Neuronal stem cell (in vitro differentiated cells): ENCODE measurements around the gene CLSTN3.

ENCODE experiments used
- DNase-seq: peaks from one replicate; pipeline ENCODE4 v3.0.0-alpha.2; 2013; ENCODE audit warnings: low spot score
- H2AFZ ChIP-seq: one replicate; pipeline ENCODE4 v1.6.1; 2013; ENCODE audit warnings: mild to moderate bottlenecking, low read length, inconsistent platforms
- H2AK5ac ChIP-seq: 2 replicates; pipeline ENCODE4 v1.6.1; 2013; ENCODE audit warnings: low read depth, mild to moderate bottlenecking, inconsistent platforms, low read length, moderate library complexity, mixed read lengths
- H2BK120ac ChIP-seq: 2 replicates; pipeline ENCODE4 v1.6.1; 2013; ENCODE audit warnings: low read depth, mild to moderate bottlenecking, inconsistent platforms, low read length, moderate library complexity, mixed read lengths
- H2BK12ac ChIP-seq: one replicate; pipeline ENCODE4 v1.6.1; 2013; ENCODE audit warnings: low read length, inconsistent platforms
- H2BK15ac ChIP-seq: 2 replicates; pipeline ENCODE4 v1.6.1; 2013; ENCODE audit warnings: mild to moderate bottlenecking, low read length, inconsistent platforms, mixed read lengths
- H2BK5ac ChIP-seq: one replicate; pipeline ENCODE4 v1.6.1; 2013; ENCODE audit warnings: inconsistent platforms, mild to moderate bottlenecking, low read length, moderate library complexity
- H3K14ac ChIP-seq: one replicate; pipeline ENCODE4 v1.6.1; 2013; ENCODE audit warnings: low read length, inconsistent platforms
- H3K18ac ChIP-seq: 2 replicates; pipeline ENCODE4 v1.6.1; 2013; ENCODE audit warnings: low read length, inconsistent platforms
- H3K23ac ChIP-seq: 2 replicates; pipeline ENCODE4 v1.6.1; 2013; ENCODE audit warnings: low read depth, mild to moderate bottlenecking, mixed read lengths, low read length, inconsistent platforms; ENCODE audit not compliant: poor library complexity
- H3K27ac ChIP-seq: replicated peaks from 3 replicates; pipeline ENCODE4 v1.5.1; 2013; ENCODE audit warnings: low read length, inconsistent platforms
- H3K27me3 ChIP-seq, 3 experiments: 2 replicates each; pipeline ENCODE4 v1.6.1; 2013; ENCODE audit warnings: low read length in 3 of 3, mild to moderate bottlenecking in 2 of 3, inconsistent platforms in 1 of 3, low read depth in 1 of 3, mixed read lengths in 1 of 3, moderate library complexity in 1 of 3; ENCODE audit not compliant: control insufficient read depth in 3 of 3, insufficient read depth in 3 of 3
- H3K36me3 ChIP-seq, 2 donors: replicated peaks in 1 of 2; 2 replicates each; pipeline ENCODE4 v1.6.1; 2013; ENCODE audit warnings: low read length in 2 of 2; ENCODE audit not compliant: control insufficient read depth in 2 of 2, insufficient read depth in 2 of 2
- H3K4ac ChIP-seq: 2 replicates; pipeline ENCODE4 v1.6.1; 2013; ENCODE audit warnings: inconsistent platforms, mild to moderate bottlenecking, low read length, moderate library complexity
- H3K4me1 ChIP-seq, 2 donors: 1 replicate in 1 of 2; 2 replicates in 1 of 2; pipeline ENCODE4 v1.6.1; 2013; ENCODE audit warnings: low read length in 2 of 2, low read depth in 1 of 2; ENCODE audit not compliant: control insufficient read depth in 2 of 2, insufficient read depth in 1 of 2
- H3K4me2 ChIP-seq: one replicate; pipeline ENCODE4 v1.6.1; 2013; ENCODE audit warnings: mild to moderate bottlenecking, low read length, inconsistent platforms; ENCODE audit not compliant: insufficient read depth, poor library complexity, severe bottlenecking
- H3K4me3 ChIP-seq, 2 donors: 2 replicates each; pipeline ENCODE4 v1.5.1; 2013; ENCODE audit warnings: low read length in 2 of 2, mild to moderate bottlenecking in 2 of 2, inconsistent platforms in 1 of 2, moderate library complexity in 1 of 2
- H3K79me1 ChIP-seq: one replicate; pipeline ENCODE4 v1.6.1; 2013; ENCODE audit warnings: low read depth, mild to moderate bottlenecking, inconsistent platforms, low read length, moderate library complexity
- H3K9ac ChIP-seq: one replicate; pipeline ENCODE4 v1.6.1; 2013; ENCODE audit warnings: mild to moderate bottlenecking, low read depth, low read length, inconsistent platforms; ENCODE audit not compliant: poor library complexity
- H3K9me3 ChIP-seq, 2 donors: replicated peaks in 1 of 2; 2 replicates each; pipeline versions ENCODE3 to v1.6.1; 2013; ENCODE audit warnings: low read length in 2 of 2, mild to moderate bottlenecking in 2 of 2, inconsistent platforms in 1 of 2, low read depth in 1 of 2, mixed read lengths in 1 of 2, moderate library complexity in 1 of 2; ENCODE audit not compliant: control insufficient read depth in 2 of 2, insufficient read depth in 1 of 2
- H4K8ac ChIP-seq: one replicate; pipeline ENCODE4 v1.6.1; 2013; ENCODE audit warnings: low read depth, mild to moderate bottlenecking, inconsistent platforms, low read length, moderate library complexity
- H4K91ac ChIP-seq: one replicate; pipeline ENCODE4 v1.6.1; 2013; ENCODE audit warnings: low read length, low read depth, mild to moderate bottlenecking, inconsistent platforms; ENCODE audit not compliant: poor library complexity
- WGBS, 2 donors: extraction: QIAGEN DNeasy Blood & Tissue Kit; methylation state at CpG; one replicate each; pipeline ENCODE4 v1.1.7; 2013; ENCODE audit warnings: missing lambda C conversion rate in 2 of 2, mixed read lengths in 1 of 2; ENCODE audit not compliant: insufficient read length in 2 of 2, insufficient replicate concordance in 1 of 2; ENCODE audit errors: extremely low coverage in 2 of 2; 5-methylcytosine and 5-hydroxymethylcytosine counted together

Gene CLSTN3

GRCh38 chr12:7154901-7155470 is 24.8 kb downstream of the CLSTN3 start:
- peak overlapping the region; percentile 75 for H3K23ac ChIP-seq
- no peak overlapping the region for H4K91ac ChIP-seq
- no peak overlapping the region for H4K8ac ChIP-seq
- no peak overlapping the region for H3K18ac ChIP-seq
- no peak overlapping the region for H2AFZ ChIP-seq
- no peak overlapping the region for H3K4me2 ChIP-seq
- peaks cover 14 to 56% of the 10 kb centered on the region in 2 donors for H3K36me3 ChIP-seq
- no peak overlapping the region for H3K14ac ChIP-seq
- no peak overlapping the region for H3K9ac ChIP-seq
- WGBS, 2 donors = no CpG with 5 or more reads among the region's 12 CpGs
- no peak for DNase-seq
- H2AK5ac ChIP-seq = no peak overlapping the region
- no peak overlapping the region for H2BK12ac ChIP-seq
- no peak overlapping the region for H2BK120ac ChIP-seq
- no peak overlapping the region for H2BK5ac ChIP-seq
- H3K9me3 ChIP-seq = no peaks in the 10 kb centered on the region
- H3K27ac ChIP-seq = no peak overlapping the region
- H3K4me1 ChIP-seq = peaks cover 0 to 2% of the 10 kb centered on the region in 2 donors
- no peaks in the 10 kb centered on the region for H3K27me3 ChIP-seq
- H3K4ac ChIP-seq = no peak overlapping the region
- no peaks in the 10 kb centered on the region for H3K79me1 ChIP-seq
- no peak overlapping the region for H2BK15ac ChIP-seq
- H3K4me3 ChIP-seq = no peak overlapping the region

- Histone ChIP-seq H3K4me3 (no peak overlapping the region), H2BK12ac (no peak overlapping the region), H3K9me3 (no peaks in the 10 kb centered on the region), H2BK15ac (no peak overlapping the region), H3K4ac (no peak overlapping the region), H3K27ac (no peak overlapping the region), H4K8ac (no peak overlapping the region), H2BK5ac (no peak overlapping the region), H3K4me1 (peaks cover 0 to 2% of the 10 kb centered on the region in 2 donors), H3K27me3 (no peaks in the 10 kb centered on the region), H2BK120ac (no peak overlapping the region), H2AFZ (no peak overlapping the region), H3K9ac (peak overlapping the region; percentile 4), H3K18ac (no peak overlapping the region), H4K91ac (no peak overlapping the region), H3K79me1 (no peaks in the 10 kb centered on the region), H3K36me3 (peaks cover 11 to 50% of the 10 kb centered on the region in 2 donors), H3K4me2 (no peak overlapping the region), H2AK5ac (no peak overlapping the region), H3K23ac (peak overlapping the region; percentile 75), H3K14ac (no peak overlapping the region)
- WGBS, 2 donors = no CpG with 5 or more reads among the region's 8 CpGs
- DNase-seq = no peak
These were observed 25.4 kb downstream of the CLSTN3 start for GRCh38 chr12:7155471-7156034.

GRCh38 chr12:7156259-7157197 is 26.4 kb downstream of the CLSTN3 start:
- Histone ChIP-seq H4K91ac (no peak overlapping the region), H3K23ac (peak overlapping the region; percentile 58), H3K4ac (peak overlapping the region; percentile 58)

GRCh38 chr12:7157391-7157790 is 27.2 kb downstream of the CLSTN3 start:
- Histone ChIP-seq H3K4me2 (no peak overlapping the region), H4K91ac (no peak overlapping the region), H3K27me3 (peaks cover 0 to 7% (median 0%) of the 10 kb centered on the region in 3 experiments), H2BK12ac (no peak overlapping the region), H2AFZ (no peak overlapping the region), H3K9me3 (no peaks in the 10 kb centered on the region), H3K27ac (no peak overlapping the region), H3K23ac (no peak overlapping the region), H3K79me1 (no peaks in the 10 kb centered on the region), H2BK5ac (no peak overlapping the region), H2AK5ac (no peak overlapping the region), H3K4me3 (no peak overlapping the region), H3K9ac (no peak overlapping the region), H3K36me3 (peaks cover 6 to 35% of the 10 kb centered on the region in 2 donors), H4K8ac (no peak overlapping the region), H2BK120ac (no peak overlapping the region), H2BK15ac (no peak overlapping the region), H3K4me1 (peaks cover 0 to 2% of the 10 kb centered on the region in 2 donors), H3K14ac (no peak overlapping the region), H3K4ac (no peak overlapping the region), H3K18ac (no peak overlapping the region)
- no CpG with 5 or more reads among the region's 17 CpGs for WGBS, 2 donors
- DNase-seq = no peak

More at GRCh38 chr12:7156259-7157197, 26.4 kb downstream of the CLSTN3 start:
- Histone ChIP-seq H3K4me1 (peaks cover 0 to 2% of the 10 kb centered on the region in 2 donors), H2BK15ac (no peak overlapping the region), H3K4me3 (peak overlapping the region in 1 of 2 donors; percentile 32), H3K27me3 (peaks cover 0 to 2% (median 0%) of the 10 kb centered on the region in 3 experiments), H3K14ac (peak overlapping the region; percentile 85), H3K27ac (no peak overlapping the region), H2BK5ac (no peak overlapping the region), H3K9ac (no peak overlapping the region), H3K18ac (no peak overlapping the region), H3K79me1 (no peaks in the 10 kb centered on the region), H4K8ac (peak overlapping the region; percentile 50), H2BK12ac (no peak overlapping the region), H2BK120ac (no peak overlapping the region), H3K4me2 (no peak overlapping the region), H3K9me3 (no peaks in the 10 kb centered on the region), H3K36me3 (peaks cover 6 to 40% of the 10 kb centered on the region in 2 donors), H2AFZ (no peak overlapping the region), H2AK5ac (no peak overlapping the region)
- WGBS, 2 donors = no CpG with 5 or more reads among the region's 24 CpGs
- DNase-seq = no peak
